Duodenal mucosa (tissue), 2 donors: ENCODE measurements around the gene NBEAL2.

Experiments
- H3K27ac ChIP-seq: one replicate; pipeline ENCODE4 v1.7.0; 2013; ENCODE audit warnings: low read depth, low read length
- H3K27me3 ChIP-seq, 2 donors: one replicate each; pipeline ENCODE4 v1.7.0; 2013; ENCODE audit warnings: low read length in 2 of 2, control low read depth in 1 of 2; ENCODE audit not compliant: insufficient read depth in 2 of 2, control insufficient read depth in 1 of 2
- H3K36me3 ChIP-seq, 2 donors: one replicate each; pipeline ENCODE4 v1.7.0; 2013; ENCODE audit warnings: low read length in 2 of 2, control low read depth in 1 of 2; ENCODE audit not compliant: insufficient read depth in 2 of 2, control insufficient read depth in 1 of 2
- H3K4me1 ChIP-seq, 2 donors: one replicate each; pipeline ENCODE4 v1.7.0; 2013; ENCODE audit warnings: low read length in 2 of 2, control low read depth in 1 of 2; ENCODE audit not compliant: insufficient read depth in 2 of 2, control insufficient read depth in 1 of 2
- H3K4me3 ChIP-seq, 2 donors: one replicate each; pipeline ENCODE4 v1.7.0; 2013; ENCODE audit warnings: low read length in 2 of 2, low read depth in 1 of 2
- H3K9ac ChIP-seq, 2 donors: one replicate each; pipeline ENCODE4 v1.7.0; 2013; ENCODE audit warnings: low read length in 2 of 2, low read depth in 1 of 2
- H3K9me3 ChIP-seq, 2 donors: one replicate each; pipeline ENCODE4 v1.7.0; 2013; ENCODE audit warnings: low read length in 2 of 2, control low read depth in 1 of 2; ENCODE audit not compliant: control insufficient read depth in 1 of 2

NBEAL2 gene

DNA sequence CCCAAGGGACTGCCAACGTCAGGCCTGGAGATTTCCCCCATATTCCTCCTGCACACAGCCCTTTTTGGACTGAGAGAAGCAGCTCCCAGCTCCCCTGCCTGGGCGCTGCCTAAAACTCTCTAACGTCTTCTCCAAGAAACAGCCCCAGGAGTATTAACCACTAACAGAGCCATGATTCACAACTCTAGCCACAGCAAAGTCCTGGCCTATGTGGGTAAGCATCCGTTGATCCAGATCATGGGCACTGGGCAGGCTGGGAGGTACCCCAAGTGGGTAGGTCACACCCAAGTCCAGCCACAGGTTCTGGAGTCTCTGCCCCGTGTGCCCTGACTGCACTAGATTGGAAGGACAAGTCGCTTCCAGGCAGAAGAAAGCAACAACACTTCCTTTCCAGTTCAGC lies 31.9 kb downstream of the NBEAL2 start:
- peaks cover 10 to 47% of the 10 kb centered on the region in 2 donors for H3K36me3 ChIP-seq
- no peak overlapping the region for H3K9ac ChIP-seq

DNA sequence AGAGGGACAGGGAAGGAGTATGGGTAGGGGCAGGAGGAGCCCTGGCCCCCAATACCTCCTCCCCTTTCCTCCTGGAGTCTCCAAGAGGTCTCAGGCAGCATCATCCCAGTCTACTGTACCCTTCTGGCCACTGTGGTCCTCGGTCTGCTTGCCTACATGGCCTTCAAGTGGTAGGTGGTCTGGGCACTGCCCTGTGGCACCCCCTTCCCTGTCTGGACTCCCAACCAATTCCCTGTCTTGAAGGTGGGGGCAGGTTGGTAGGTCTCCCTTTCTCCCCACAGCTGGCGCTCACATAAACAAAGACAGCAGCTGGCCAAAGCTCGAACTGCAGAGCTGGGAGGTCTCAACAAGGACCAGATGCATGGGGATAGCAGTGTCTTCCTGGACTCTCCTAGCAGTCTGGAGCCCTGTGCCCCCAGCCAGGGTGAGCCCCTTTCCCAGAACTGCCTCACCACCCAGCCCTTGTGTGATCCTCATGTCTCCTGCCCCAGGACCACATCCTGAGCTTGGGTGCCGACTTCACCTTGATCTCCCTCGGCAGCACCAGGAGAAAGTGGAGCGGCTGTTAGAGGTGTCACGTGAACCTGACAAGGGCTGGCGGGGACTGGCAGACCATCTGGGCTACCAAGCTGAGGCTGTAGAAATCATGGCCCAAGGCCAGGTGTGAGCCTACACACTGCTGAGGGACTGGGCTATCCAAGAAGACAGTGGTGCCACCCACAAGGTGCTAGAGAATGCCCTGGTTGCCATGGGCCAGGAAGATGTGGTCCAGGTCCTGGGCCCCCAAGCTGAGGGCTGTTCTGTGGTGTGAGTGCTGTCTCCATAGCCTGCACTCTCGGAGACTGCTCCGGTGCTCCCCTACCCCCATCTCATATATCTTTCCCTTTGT lies 33.1 kb downstream of the NBEAL2 start:
- Histone ChIP-seq H3K4me1 (peaks cover 8 to 13% of the 10 kb centered on the region in 2 donors), H3K9me3 (no peaks in the 10 kb centered on the region), H3K27me3 (no peaks in the 10 kb centered on the region), H3K9ac (no peak overlapping the region), H3K27ac (no peak overlapping the region), H3K36me3 (peaks cover 19 to 47% of the 10 kb centered on the region in 2 donors), H3K4me3 (no peak overlapping the region)

More for the DNA sequence above, 31.9 kb downstream of the NBEAL2 start:
- Histone ChIP-seq H3K4me3 (no peak overlapping the region), H3K27ac (no peak overlapping the region), H3K4me1 (peaks cover 4 to 5% of the 10 kb centered on the region in 2 donors), H3K27me3 (no peaks in the 10 kb centered on the region), H3K9me3 (no peaks in the 10 kb centered on the region)

DNA sequence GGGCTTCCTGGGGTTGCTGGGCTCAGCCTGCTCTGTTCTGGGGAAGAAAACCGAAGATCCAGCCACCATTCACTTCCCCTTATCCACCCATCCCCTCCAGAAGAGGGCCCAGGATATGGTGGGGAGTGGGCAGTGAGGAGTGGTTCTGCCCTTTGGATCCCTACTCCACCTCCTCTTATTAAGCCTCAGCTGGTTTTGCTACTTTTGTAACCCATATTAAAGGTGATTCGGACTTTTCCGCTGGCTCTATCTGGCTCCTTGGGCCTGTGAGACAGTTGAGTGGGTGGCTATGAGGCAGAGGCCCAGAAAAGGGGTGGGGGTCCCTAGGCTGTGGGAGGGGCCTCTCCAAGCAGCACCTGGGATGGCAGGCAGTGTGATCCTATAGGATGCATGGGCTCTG lies 33.8 kb downstream of the NBEAL2 start:
- H3K4me3 ChIP-seq: no peak overlapping the region
- H3K27ac ChIP-seq: no peak overlapping the region
- H3K9me3 ChIP-seq: no peaks in the 10 kb centered on the region
- no peak overlapping the region for H3K9ac ChIP-seq
- peaks cover 8 to 16% of the 10 kb centered on the region in 2 donors for H3K4me1 ChIP-seq
- H3K36me3 ChIP-seq: peaks cover 23 to 47% of the 10 kb centered on the region in 2 donors
- no peaks in the 10 kb centered on the region for H3K27me3 ChIP-seq

DNA sequence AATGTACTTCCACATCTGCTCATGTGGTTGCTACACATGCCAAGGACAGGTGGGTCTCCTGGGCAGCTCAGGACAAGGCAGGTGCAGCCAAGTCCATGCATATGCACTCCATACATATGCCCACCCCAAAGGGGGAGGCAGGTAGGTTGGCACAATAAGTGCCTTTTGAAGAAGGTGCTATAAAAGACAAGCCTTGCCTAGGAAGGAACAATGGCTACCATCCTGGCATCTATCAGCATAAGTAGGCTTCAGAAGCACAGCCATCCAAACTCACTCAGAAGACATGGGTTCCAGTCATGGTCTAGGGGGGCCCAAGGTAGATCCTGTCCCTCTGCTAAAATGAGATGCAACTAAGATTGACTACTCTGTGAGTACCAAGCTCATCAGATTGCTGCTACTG lies 34.6 kb downstream of the NBEAL2 start:
- Histone ChIP-seq H3K27ac (no peak overlapping the region), H3K27me3 (no peaks in the 10 kb centered on the region), H3K4me1 (peaks cover 9 to 16% of the 10 kb centered on the region in 2 donors), H3K9ac (no peak overlapping the region), H3K4me3 (no peak overlapping the region), H3K9me3 (no peaks in the 10 kb centered on the region), H3K36me3 (peaks cover 26 to 48% of the 10 kb centered on the region in 2 donors)

DNA sequence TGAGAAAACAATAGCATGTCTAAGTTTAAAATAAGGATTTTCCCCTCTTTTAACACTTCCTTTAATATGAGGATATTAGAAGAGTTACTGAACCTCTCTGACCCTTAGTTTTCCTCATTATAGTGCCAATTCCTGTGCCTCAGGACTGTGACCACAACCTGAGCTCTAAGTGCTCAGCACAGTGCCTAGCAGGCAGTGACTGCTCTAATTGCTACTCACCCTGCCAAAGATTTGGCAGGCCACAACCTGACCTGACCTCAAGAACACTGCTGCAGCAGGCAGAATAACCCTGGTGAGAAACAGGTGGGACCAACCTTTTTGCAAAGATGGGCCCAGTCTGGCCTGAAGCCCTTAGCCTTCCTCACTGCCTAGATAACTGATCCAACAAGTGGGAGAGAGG lies 35.7 kb downstream of the NBEAL2 start:
- Histone ChIP-seq H3K4me1 (peaks cover 16 to 17% of the 10 kb centered on the region in 2 donors), H3K9ac (no peak overlapping the region), H3K27ac (no peak overlapping the region), H3K27me3 (no peaks in the 10 kb centered on the region), H3K4me3 (no peak overlapping the region), H3K9me3 (no peaks in the 10 kb centered on the region), H3K36me3 (peaks cover 34 to 56% of the 10 kb centered on the region in 2 donors)

DNA sequence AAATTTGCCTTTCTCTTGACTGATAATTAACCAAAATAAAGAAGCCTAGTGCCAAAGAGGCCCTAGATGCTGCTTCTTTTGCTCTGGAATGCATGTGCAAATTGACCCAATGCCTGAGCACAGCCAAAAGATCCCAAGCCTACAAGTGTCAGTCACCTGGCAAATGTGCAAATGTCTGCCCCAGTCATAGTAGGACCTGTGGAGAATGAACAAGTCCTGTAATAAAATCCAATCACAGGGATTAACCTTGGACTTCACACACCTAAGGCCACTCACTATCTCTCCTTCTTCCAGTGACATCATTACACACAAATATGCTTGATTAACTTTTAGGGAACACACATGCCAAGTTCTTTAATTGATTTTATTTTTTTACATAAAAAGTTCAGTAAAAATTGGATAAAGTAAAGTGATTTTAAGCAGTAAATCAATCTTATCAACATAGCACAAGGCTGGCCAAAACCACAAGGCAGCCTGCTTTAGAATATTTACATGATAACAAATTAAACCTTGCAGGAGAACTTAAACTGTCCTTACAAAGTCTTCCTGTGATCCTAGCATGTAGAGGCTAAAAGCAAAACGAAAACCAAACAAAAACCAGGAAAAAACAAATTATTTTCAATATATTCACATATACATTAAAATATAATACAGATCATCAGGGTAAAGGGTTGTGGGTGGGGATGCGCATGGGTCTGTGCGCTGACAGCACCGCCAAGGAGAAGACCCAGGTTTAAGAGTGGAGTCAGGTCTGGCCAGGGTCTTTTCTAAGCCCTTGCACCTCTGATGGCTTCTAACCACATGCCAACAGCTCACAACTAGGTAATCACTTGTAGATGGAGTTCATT lies 36.8 kb downstream of the NBEAL2 start:
- Histone ChIP-seq H3K4me3 (no peak overlapping the region), H3K4me1 (peaks cover 16 to 17% of the 10 kb centered on the region in 2 donors), H3K9me3 (no peaks in the 10 kb centered on the region), H3K27me3 (no peaks in the 10 kb centered on the region), H3K9ac (no peak overlapping the region), H3K36me3 (peaks cover 34 to 59% of the 10 kb centered on the region in 2 donors), H3K27ac (no peak overlapping the region)

DNA sequence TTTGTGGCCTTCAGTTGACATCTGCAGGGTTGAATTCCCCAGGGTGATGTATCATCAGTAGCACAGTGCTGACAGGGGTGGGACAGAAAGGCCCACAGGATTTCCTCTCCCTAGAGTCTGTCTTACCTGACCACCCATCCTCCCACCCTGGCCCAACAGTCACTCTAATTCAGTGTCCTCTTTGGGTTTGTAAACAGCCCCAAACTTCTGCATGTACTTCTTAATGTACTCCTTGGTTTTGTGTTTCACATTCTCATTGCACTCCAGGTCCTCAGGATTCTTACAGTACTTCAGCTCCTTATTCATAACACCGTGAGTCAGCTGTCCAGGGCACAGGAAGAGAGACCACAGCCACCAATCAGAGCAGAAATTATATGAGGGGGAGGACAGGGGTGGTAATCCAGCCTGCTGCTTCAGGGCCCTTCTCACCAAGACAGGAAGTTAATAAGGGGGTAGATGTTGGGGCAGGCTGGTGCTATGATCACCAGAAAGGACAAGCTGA lies 37.5 kb downstream of the NBEAL2 start:
- H3K36me3 ChIP-seq: peaks cover 34 to 59% of the 10 kb centered on the region in 2 donors
- no peaks in the 10 kb centered on the region for H3K27me3 ChIP-seq
- H3K9ac ChIP-seq: no peak overlapping the region
- H3K27ac ChIP-seq: no peak overlapping the region
- H3K4me3 ChIP-seq: no peak overlapping the region
- peaks cover 16 to 17% of the 10 kb centered on the region in 2 donors for H3K4me1 ChIP-seq
- H3K9me3 ChIP-seq: no peaks in the 10 kb centered on the region

DNA sequence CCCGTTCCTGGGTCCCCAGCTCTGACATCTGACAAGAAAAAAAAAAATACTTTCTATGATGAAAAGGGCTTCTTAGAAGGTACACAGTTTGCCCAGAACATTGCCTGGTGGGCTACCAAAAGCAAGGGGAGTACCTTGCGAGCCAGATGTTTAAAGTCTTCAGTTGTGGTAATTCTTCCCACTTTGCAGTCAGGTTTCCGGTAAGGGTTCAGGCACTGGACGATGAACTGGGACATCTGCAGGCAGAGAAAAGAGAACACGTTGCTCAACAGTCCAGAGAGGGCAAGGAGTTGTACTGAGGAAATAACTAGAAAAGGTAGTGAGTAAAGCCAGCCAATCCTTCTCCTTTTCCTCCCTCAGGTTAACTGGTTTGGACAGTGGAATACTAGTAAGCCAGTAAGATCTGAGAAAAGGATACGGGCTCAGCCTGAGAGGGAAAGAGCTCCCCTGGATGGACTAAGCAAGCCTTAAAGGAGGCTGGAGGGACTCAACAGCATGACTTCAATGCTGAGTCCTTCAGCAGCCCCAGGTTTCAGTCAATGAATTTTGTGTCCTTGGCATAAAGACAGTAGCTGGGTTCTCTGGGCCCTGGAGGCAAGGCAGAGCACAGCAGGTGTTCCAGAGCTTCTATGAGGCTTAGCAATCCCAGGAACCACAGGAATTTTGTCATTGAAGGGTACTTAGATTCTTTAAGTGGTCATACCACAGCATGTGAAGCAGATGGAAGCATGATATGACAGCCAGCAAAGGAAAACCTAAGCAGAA lies 38.2 kb downstream of the NBEAL2 start:
- no peak overlapping the region for H3K27ac ChIP-seq
- H3K4me3 ChIP-seq: no peak overlapping the region
- H3K4me1 ChIP-seq: peaks cover 17 to 22% of the 10 kb centered on the region in 2 donors
- H3K36me3 ChIP-seq: peaks cover 37 to 59% of the 10 kb centered on the region in 2 donors
- H3K9ac ChIP-seq: no peak overlapping the region
- H3K27me3 ChIP-seq: no peaks in the 10 kb centered on the region
- H3K9me3 ChIP-seq: no peaks in the 10 kb centered on the region

DNA sequence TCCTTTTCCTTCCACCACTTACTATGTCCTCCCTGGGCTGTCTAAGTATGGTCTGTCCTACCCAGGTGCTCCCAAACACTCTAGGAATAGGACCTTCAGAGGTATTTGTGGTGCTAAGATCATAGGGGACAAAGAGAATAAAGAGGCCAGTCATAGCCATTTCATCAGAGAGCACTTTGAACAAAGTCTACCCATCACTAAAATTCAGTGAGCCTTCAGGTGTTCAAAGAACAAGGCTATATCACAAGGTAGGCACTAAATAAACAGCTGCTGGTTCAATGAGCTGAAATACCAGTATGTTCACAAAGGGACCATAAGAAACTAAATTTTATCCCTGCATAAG lies 38.8 kb downstream of the NBEAL2 start:
- Histone ChIP-seq H3K36me3 (peaks cover 37 to 59% of the 10 kb centered on the region in 2 donors), H3K27me3 (no peaks in the 10 kb centered on the region)

More for the DNA sequence above, 38.8 kb downstream of the NBEAL2 start:
- H3K27ac ChIP-seq: no peak overlapping the region
- no peaks in the 10 kb centered on the region for H3K9me3 ChIP-seq
- no peak overlapping the region for H3K4me3 ChIP-seq
- H3K9ac ChIP-seq: no peak overlapping the region
- peaks cover 19 to 24% of the 10 kb centered on the region in 2 donors for H3K4me1 ChIP-seq
